A549 (cell line): ENCODE results near the gene ABCA2. TPM values are rescaled to one million over a fixed set of nuclear protein-coding genes. Genes with fewer than 3 reads are reported as not detected.
A peak's percentile ranks its signal among the peaks of the same experiment; 100 is the strongest.

Experiments used
- ATAC-seq, 2 experiments: fragments of 200-7000 bp in 1 of 2; fragments of >200 bp in 1 of 2; cut with Nextera tagmentation in 1 of 2; cut with Tn5 transposase in 1 of 2; 3 replicates each; pipeline versions ENCODE4 v1.8.0 to v1.9.1; 2018 to 2020; ENCODE audit warnings: mild to moderate bottlenecking in 1 of 2, moderate library complexity in 1 of 2
- CTCF ChIA-PET: fragments of 300-600 bp; sonication (Branson Sonifier 250); formaldehyde crosslinking; extraction: SDS; loops from one replicate; lab custom pipeline; 2021; ENCODE audit warnings: antibody characterized with exemption, inconsistent platforms; lab: Yijun Ruan, JAX
- POLR2A ChIA-PET: fragments of 350-600 bp; formaldehyde crosslinking; extraction: SDS; loops from one replicate; lab custom pipeline; 2021; ENCODE audit warnings: antibody characterized with exemption, inconsistent platforms; lab: Yijun Ruan, JAX
- DNase-seq, 2 experiments: peaks; one replicate each; pipeline versions ENCODE4 v3.0.0 to v3.0.0-alpha.2; 2011 to 2016; ENCODE audit warnings: low read depth in 1 of 2, low spot score in 1 of 2
- FAIRE-seq: peaks from 2 replicates; lab custom pipeline; 2011; peaks lifted over from hg19 to GRCh38; lab: Jason Lieb, UNC
- H3K27ac ChIP-seq, 2 experiments: fragments of >200 bp; sonication (Bioruptor Twin); formaldehyde crosslinking; 3 replicates each; pipeline ENCODE4 v1.5.1; 2016 to 2017
- H3K4me1 ChIP-seq: fragments of >200 bp; sonication (Bioruptor Twin); formaldehyde crosslinking; 3 replicates; pipeline ENCODE4 v1.6.1; 2016
- H3K4me2 ChIP-seq: fragments of >200 bp; sonication (Bioruptor Twin); formaldehyde crosslinking; 3 replicates; pipeline ENCODE4 v1.6.1; 2016
- H3K4me3 ChIP-seq: fragments of >200 bp; sonication (Bioruptor Twin); formaldehyde crosslinking; 3 replicates; pipeline ENCODE4 v1.5.1; 2016
- H3K9me3 ChIP-seq: fragments of >200 bp; sonication (Bioruptor Twin); formaldehyde crosslinking; 3 replicates; pipeline ENCODE4 v1.6.1; 2016
- BHLHE40 ChIP-seq: IDR thresholded peaks from 2 replicates; pipeline ENCODE4 v1.6.1; 2012; ENCODE audit warnings: low read depth, low read length, inconsistent platforms
- CBX2 ChIP-seq: fragments of 200-600 bp; sonication (generic); IDR thresholded peaks from 2 replicates; pipeline ENCODE4 v1.6.1; 2016; ENCODE audit warnings: low read depth, mild to moderate bottlenecking, borderline replicate concordance
- CBX8 ChIP-seq: fragments of 200-600 bp; sonication (generic); IDR thresholded peaks from 2 replicates; pipeline ENCODE4 v1.6.1; 2016
- CEBPB ChIP-seq, 2 experiments: fragments of >200 bp in 1 of 2; sonication (Bioruptor Twin) in 1 of 2; formaldehyde crosslinking in 1 of 2; IDR thresholded peaks; 2 replicates each; pipeline ENCODE4 v1.6.1; 2012 to 2016
- EHMT2 ChIP-seq: fragments of 200-600 bp; sonication (generic); IDR thresholded peaks from 2 replicates; pipeline ENCODE4 v1.6.1; 2016; ENCODE audit warnings: antibody characterized with exemption, low read depth, mild to moderate bottlenecking, moderate library complexity
- HEYL ChIP-seq: fragments of 250-450 bp; sonication (Bioruptor Pico); IDR thresholded peaks from 2 replicates; pipeline ENCODE4 v1.8.0; 2021; ENCODE audit warnings: mild to moderate bottlenecking, moderate library complexity
- HOXB13 ChIP-seq: fragments of 250-450 bp; sonication (Bioruptor Pico); IDR thresholded peaks from 2 replicates; pipeline ENCODE4 v1.5.0; 2020; ENCODE audit warnings: low read depth, mild to moderate bottlenecking, moderate library complexity
- JUN ChIP-seq, 2 experiments: fragments of >200 bp; sonication (Bioruptor Twin); formaldehyde crosslinking; IDR thresholded peaks; 2 replicates in 1 of 2; 3 replicates in 1 of 2; pipeline ENCODE4 v1.6.1; 2016 to 2017
- JUNB ChIP-seq: fragments of >200 bp; sonication (Bioruptor Twin); formaldehyde crosslinking; IDR thresholded peaks from 2 replicates; pipeline ENCODE4 v1.6.1; 2016
- MAFK ChIP-seq: fragments of 450-650 bp; IDR thresholded peaks from 2 replicates; pipeline ENCODE4 v1.6.1; 2014; ENCODE audit not compliant: partially characterized antibody
- MAZ ChIP-seq: fragments of 150-350 bp; IDR thresholded peaks from 2 replicates; pipeline ENCODE4 v1.6.1; 2014; ENCODE audit warnings: antibody characterized with exemption, low read depth, low read length, borderline replicate concordance
- NFE2L2 ChIP-seq: fragments of 150-350 bp; conservative IDR thresholded peaks from 2 replicates; pipeline ENCODE4 v1.6.1; 2014; ENCODE audit warnings: low read length
- PHF8 ChIP-seq: fragments of 200-600 bp; sonication (generic); IDR thresholded peaks from 2 replicates; pipeline ENCODE4 v1.6.1; 2016; ENCODE audit warnings: low read depth, mild to moderate bottlenecking, antibody characterized with exemption, moderate library complexity, borderline replicate concordance
- POLR2AphosphoS2 ChIP-seq: conservative IDR thresholded peaks from 2 replicates; pipeline ENCODE4 v1.6.1; 2012; ENCODE audit warnings: low read length, improper control_type of control experiment, inconsistent platforms
- RCOR1 ChIP-seq: fragments of 150-350 bp; IDR thresholded peaks from 2 replicates; pipeline ENCODE4 v1.6.1; 2014; ENCODE audit warnings: antibody characterized with exemption, low read length, low read depth
- RNF2 ChIP-seq: fragments of 200-600 bp; sonication (generic); IDR thresholded peaks from 2 replicates; pipeline ENCODE4 v1.6.1; 2016; ENCODE audit warnings: low read depth, mild to moderate bottlenecking, antibody characterized with exemption, moderate library complexity, borderline replicate concordance
- TFCP2L1 ChIP-seq: fragments of 250-450 bp; sonication (Bioruptor Pico); IDR thresholded peaks from 2 replicates; pipeline ENCODE4 v1.5.0; 2021; ENCODE audit warnings: mild to moderate bottlenecking
- TP53 ChIP-seq: fragments of 250-450 bp; sonication (Bioruptor Pico); IDR thresholded peaks from 2 replicates; pipeline ENCODE4 v1.5.0; 2021; ENCODE audit warnings: mild to moderate bottlenecking, moderate library complexity
- ZFP36 ChIP-seq: fragments of 450-650 bp; IDR thresholded peaks from 2 replicates; pipeline ENCODE4 v1.6.1; 2014; ENCODE audit warnings: borderline replicate concordance; ENCODE audit not compliant: partially characterized antibody
- ZNF302 ChIP-seq: fragments of 250-450 bp; sonication (Bioruptor Pico); IDR thresholded peaks from 2 replicates; pipeline ENCODE4 v1.9.0; 2021; ENCODE audit warnings: inconsistent platforms, mild to moderate bottlenecking, moderate library complexity
- ZSCAN20 ChIP-seq: fragments of 250-450 bp; sonication (Bioruptor Pico); IDR thresholded peaks from 2 replicates; pipeline ENCODE4 v1.8.0; 2022; ENCODE audit warnings: mild to moderate bottlenecking, moderate library complexity
- WGBS: methylation state at CpG from one replicate; pipeline ENCODE4 v1.1.6; 2017; ENCODE audit errors: missing lambda C conversion rate; 5-methylcytosine and 5-hydroxymethylcytosine counted together
- polyA plus RNA-seq, 4 experiments: library from polyadenylated mRNA; depleted of rRNA in 3 of 4; stranded (reverse); fragments of >200 nt; fragmentation: RNase III in 1 of 4; extraction: RNeasy Plus Mini Kit Qiagen cat#74134 plus additional on column Dnase treatment in 1 of 4; gene quantifications; 2 replicates in 3 of 4; 3 replicates in 1 of 4; pipeline ENCODE4 v1.2.3, GENCODE V29; 2011 to 2017
- TF ChIP-seq, protein P1 (sequence below): fragments of >200 bp; sonication (Bioruptor Twin); formaldehyde crosslinking; IDR thresholded peaks from 2 replicates; pipeline ENCODE4 v1.6.1; 2016

Gene ABCA2
- polyA plus RNA-seq, 2 of the 4 experiments (the other 2 are of a cell fraction) = 8.3 to 24.7 TPM

DNA sequence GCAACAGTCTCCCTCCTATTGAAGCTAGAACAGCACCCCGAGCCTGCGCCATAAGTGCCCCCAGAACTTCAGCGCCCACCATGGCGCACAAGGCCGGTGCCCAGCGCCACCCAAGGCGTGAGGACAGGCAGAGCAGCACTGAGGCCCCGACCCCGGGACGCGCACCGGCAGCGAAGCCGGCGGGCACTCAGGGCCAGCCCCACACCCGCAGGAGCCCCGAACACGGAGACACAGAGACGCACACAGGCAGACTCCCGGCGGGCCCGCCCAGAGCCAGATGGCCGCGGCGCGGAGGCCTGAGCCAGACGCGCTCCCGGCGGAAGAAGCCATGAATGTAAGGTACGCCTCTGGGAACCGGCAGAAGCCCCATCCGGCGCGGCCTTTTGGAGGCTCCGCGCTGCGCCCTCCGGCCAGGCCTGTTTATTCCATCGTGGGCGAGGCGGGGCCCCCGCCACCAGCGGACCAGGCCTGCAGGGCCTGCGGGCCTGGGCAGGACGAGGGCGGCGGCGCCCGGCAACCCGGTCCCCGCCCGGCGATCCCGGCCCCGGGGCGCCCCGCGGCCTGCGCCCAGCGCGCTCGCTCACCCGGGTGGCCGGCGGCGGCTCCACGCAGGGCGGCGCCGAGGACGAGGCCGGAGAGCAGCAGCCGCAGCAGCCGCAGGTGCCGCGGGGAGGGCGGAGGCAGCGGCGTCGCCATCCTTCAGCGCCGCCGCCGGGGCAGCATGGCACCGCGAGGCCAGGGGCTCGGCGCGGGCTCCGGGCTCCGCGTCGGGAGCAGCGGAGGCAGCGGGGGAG is 17.5 kb upstream of the ABCA2 start:
- ChIA-PET POLR2A (interaction anchor here (1.2 kb wide), 1 partner anchor 25 kb away, joined by 4 read pairs; the partner anchor contains the start of gene SAPCD2), CTCF (interaction anchor here (0.9 to 15.7 kb wide), 18 partner anchors 10 to 257 kb away, joined by 3 to 656 read pairs (median 6); partner anchors contain the start of genes ABCA2, C8G, FBXW5 and RNF224)
- Histone ChIP-seq H3K4me3 (peak overlapping the region; percentile 71), H3K9me3 (no peaks in the 10 kb centered on the region)
- TF ChIP-seq TFCP2L1 (CRISPR knock-in tag) (no peak), JUN (IDR thresholded peaks at IDR 0.05) (peak in 1 of 2 experiments; percentile 49; a peak in 1 of 5 replicates), MAZ (no peak), RNF2 (no peak; the same call in 1 of the 2 replicates)
- TF ChIP-seq, all 56 proteins: peak for 1
- WGBS = 13% methylated on average over 30 of the region's 96 CpGs
- H3K27ac ChIP-seq = peak overlapping the region; percentile 77 to 92
- H3K4me1 ChIP-seq = peaks cover 15% of the 10 kb centered on the region
- FAIRE-seq (no peak), DNase-seq (no peak), ATAC-seq (peak; percentile 19 to 31)
- peak overlapping the region; percentile 98 for H3K4me2 ChIP-seq

DNA sequence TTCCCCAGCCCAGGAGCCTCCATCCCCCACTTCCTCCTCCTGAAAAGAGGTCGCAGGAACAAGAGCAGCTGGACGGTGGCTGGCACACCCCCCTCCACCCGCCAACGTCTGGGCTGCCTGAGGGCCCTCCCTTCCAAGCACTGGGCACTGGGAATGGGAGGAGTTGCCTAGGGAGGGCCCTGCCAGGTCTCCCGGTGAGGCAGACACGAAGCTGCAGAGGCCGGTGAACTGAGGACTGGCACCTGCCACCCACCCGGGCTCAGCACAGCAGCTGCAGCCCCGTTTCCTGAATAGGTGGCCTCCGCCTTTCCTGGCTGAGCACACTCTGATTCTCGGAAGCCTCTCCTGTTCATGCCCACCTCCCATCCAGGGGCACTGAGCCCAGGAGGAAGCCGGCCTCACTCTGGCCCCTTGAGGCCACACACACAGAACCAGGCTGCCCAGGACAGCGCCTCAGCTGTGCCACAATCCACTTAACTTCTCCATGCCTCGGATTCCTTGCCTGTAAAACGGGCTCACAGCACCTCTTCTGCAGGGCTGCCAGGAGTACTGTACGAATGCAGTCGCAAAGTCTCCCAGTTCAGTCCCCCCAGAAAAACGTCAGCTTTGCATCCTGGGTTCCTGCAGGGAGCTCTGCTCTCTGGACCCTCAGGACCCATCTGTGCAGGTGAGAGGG is 16.6 kb upstream of the ABCA2 start:
- ATAC-seq (0 out of 6 replicates have a peak, but pooled peaks of 1 of the 2 experiments have one; percentile 2), FAIRE-seq (no peak), DNase-seq (no peak)
- CTCF ChIA-PET = interaction anchor here (0.6 to 12.7 kb wide), 11 partner anchors 9 to 97 kb away, joined by 3 to 207 read pairs (median 4); partner anchors contain the start of genes ABCA2 and SAPCD2
- H3K4me1 ChIP-seq = peaks cover 15% of the 10 kb centered on the region
- WGBS = 67% methylated on average over 14 of the region's 18 CpGs
- peak overlapping the region; percentile 71 for H3K4me3 ChIP-seq
- POLR2A ChIA-PET = no interaction called here
- TF ChIP-seq ZFP36 = no peak
- peak overlapping the region in 1 of 2 experiments; percentile 92; a peak in 4 of 6 replicates for H3K27ac ChIP-seq
- no peaks in the 10 kb centered on the region for H3K9me3 ChIP-seq
- H3K4me2 ChIP-seq = peak overlapping the region; percentile 98

DNA sequence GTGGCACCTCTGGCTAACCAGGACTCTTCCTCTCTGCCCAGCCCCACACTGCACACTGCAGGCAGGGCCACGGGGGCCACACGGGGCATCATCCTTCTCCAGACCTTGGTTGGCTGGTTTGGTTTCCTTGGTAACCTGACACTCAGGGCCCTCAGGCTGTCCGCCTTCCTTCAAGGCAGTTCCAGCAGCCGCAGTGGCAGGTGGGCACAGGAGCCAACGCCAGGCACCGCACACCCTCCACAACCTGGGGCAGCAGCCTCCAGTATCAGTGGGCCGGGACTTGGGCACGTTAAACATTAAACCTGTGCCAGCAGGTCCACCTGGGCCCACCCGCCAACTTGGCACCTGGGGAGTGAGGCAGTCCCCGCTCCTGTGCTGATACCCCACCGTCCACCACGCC is 16.0 kb upstream of the ABCA2 start:
- POLR2A ChIA-PET = no interaction called here
- H3K4me2 ChIP-seq = peak overlapping the region; percentile 98
- DNase-seq (no peak), FAIRE-seq (no peak), ATAC-seq (no peak)
- H3K9me3 ChIP-seq = no peaks in the 10 kb centered on the region
- no peak overlapping the region for H3K4me3 ChIP-seq
- WGBS = 82% methylated on average over 12 of the region's 12 CpGs
- peaks cover 15% of the 10 kb centered on the region for H3K4me1 ChIP-seq
- TF ChIP-seq ZSCAN20 (CRISPR knock-in tag) (no peak), TFCP2L1 (CRISPR knock-in tag) (no peak), RCOR1 (no peak), CBX8 (no peak), CBX2 (no peak), ZNF302 (CRISPR knock-in tag) (no peak), BHLHE40 (no peak), RNF2 (no peak), JUNB (no peak), EHMT2 (no peak), CEBPB (IDR thresholded peaks at IDR 0.05) (no peak), POLR2AphosphoS2 (no peak), NFE2L2 (no peak), PHF8 (no peak), HEYL (CRISPR knock-in tag) (no peak), TP53 (CRISPR knock-in tag) (no peak), HOXB13 (CRISPR knock-in tag) (no peak), ZFP36 (no peak), MAFK (no peak)
- TF ChIP-seq, protein P1, sequence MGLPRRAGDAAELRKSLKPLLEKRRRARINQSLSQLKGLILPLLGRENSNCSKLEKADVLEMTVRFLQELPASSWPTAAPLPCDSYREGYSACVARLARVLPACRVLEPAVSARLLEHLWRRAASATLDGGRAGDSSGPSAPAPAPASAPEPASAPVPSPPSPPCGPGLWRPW = no peak
- TF ChIP-seq, all 56 proteins: peak for 0
- no peak overlapping the region for H3K27ac ChIP-seq
- CTCF ChIA-PET = interaction anchor here (0.8 to 12.7 kb wide), 6 partner anchors 9 to 46 kb away, joined by 3 to 207 read pairs (median 18); partner anchors contain the start of genes ABCA2 and SAPCD2
